CD8-positive, alpha-beta memory T cell (primary cell): Measurements from ENCODE around the gene PDRG1. TPM values are rescaled to one million over a fixed set of nuclear protein-coding genes. Genes with fewer than 3 reads are reported as not detected.

ENCODE experiments used
- CTCF ChIA-PET: fragments of 350-600 bp; sonication (Branson Sonifier 250); formaldehyde crosslinking; loops from one replicate; lab custom pipeline; 2021; ENCODE audit warnings: antibody characterized with exemption; lab: Charles Lee
- POLR2A ChIA-PET: fragments of 350-600 bp; sonication (Branson Sonifier 250); formaldehyde crosslinking; loops from one replicate; lab custom pipeline; 2021; ENCODE audit warnings: antibody characterized with exemption; lab: Charles Lee
- DNase-seq, 5 donors: peaks; one replicate each; pipeline versions ENCODE4 v3.0.0 to v3.0.0-alpha.2; 2020 to 2022; ENCODE audit warnings: mixed read lengths in 1 of 5
- H3K27ac ChIP-seq: one replicate; pipeline ENCODE4 v1.7.0; 2013; ENCODE audit warnings: low read depth, mild to moderate bottlenecking, low read length, moderate library complexity
- H3K27me3 ChIP-seq: 2 replicates; pipeline ENCODE4 v1.7.0; 2013; ENCODE audit warnings: low read length, mild to moderate bottlenecking; ENCODE audit not compliant: insufficient read depth, poor library complexity, severe bottlenecking
- H3K36me3 ChIP-seq: 2 replicates; pipeline ENCODE4 v1.7.0; 2013; ENCODE audit warnings: mild to moderate bottlenecking, low read length, moderate library complexity; ENCODE audit not compliant: insufficient read depth
- H3K4me1 ChIP-seq: 2 replicates; pipeline ENCODE4 v1.7.0; 2013; ENCODE audit warnings: mild to moderate bottlenecking, low read length, moderate library complexity; ENCODE audit not compliant: insufficient read depth
- H3K4me3 ChIP-seq: 2 replicates; pipeline ENCODE4 v1.7.0; 2013; ENCODE audit warnings: mild to moderate bottlenecking, low read length
- H3K9me3 ChIP-seq: 2 replicates; pipeline ENCODE4 v1.7.0; 2013; ENCODE audit warnings: mild to moderate bottlenecking, low read length
- H3K27ac Mint-ChIP-seq, 8 donors: one replicate each; pipeline ENCODE4 v1.8.0; 2020 to 2021; ENCODE audit warnings: mixed read lengths in 8 of 8, mild to moderate bottlenecking in 6 of 8, inconsistent platforms in 3 of 8, moderate library complexity in 3 of 8
- H3K27me3 Mint-ChIP-seq, 2 donors: one replicate each; pipeline ENCODE4 v1.8.0; 2020 to 2021; ENCODE audit warnings: mixed read lengths in 2 of 2, mild to moderate bottlenecking in 1 of 2, moderate library complexity in 1 of 2
- H3K36me3 Mint-ChIP-seq, 3 donors: one replicate each; pipeline ENCODE4 v1.8.0; 2020 to 2021; ENCODE audit warnings: mixed read lengths in 3 of 3, inconsistent platforms in 1 of 3, mild to moderate bottlenecking in 1 of 3
- H3K4me1 Mint-ChIP-seq, 3 donors: one replicate each; pipeline ENCODE4 v1.8.0; 2020 to 2021; ENCODE audit warnings: mixed read lengths in 3 of 3, inconsistent platforms in 1 of 3, mild to moderate bottlenecking in 1 of 3
- H3K4me3 Mint-ChIP-seq, 7 donors: one replicate each; pipeline ENCODE4 v1.8.0; 2020 to 2021; ENCODE audit warnings: mixed read lengths in 7 of 7, mild to moderate bottlenecking in 6 of 7, moderate library complexity in 4 of 7, inconsistent platforms in 2 of 7
- H3K9me3 Mint-ChIP-seq, 5 donors: one replicate each; pipeline ENCODE4 v1.8.0; 2020 to 2022; ENCODE audit warnings: mixed read lengths in 5 of 5, mild to moderate bottlenecking in 3 of 5, moderate library complexity in 2 of 5, inconsistent platforms in 1 of 5
- polyA plus RNA-seq: library from polyadenylated mRNA; unstranded; fragments of 300-500 nt; fragmentation: Illumina TruSeq; gene quantifications from one replicate; pipeline ENCODE4 v1.2.3, GENCODE V29; 2021
- total RNA-seq, 2 experiments: library from RNA; stranded (reverse); gene quantifications; one replicate each; pipeline ENCODE4 v1.2.3, GENCODE V29; 2021

Gene PDRG1
- total and polyA plus RNA-seq, 3 experiments from 2014 or later = 22.4 to 23.9 (median 23.9) TPM

GRCh38 chr20:31915491-31916280 lies 36.2 kb downstream of the PDRG1 start:
- CTCF ChIA-PET = no interaction called here
- H3K27ac ChIP-seq = no peak overlapping the region
- no peaks in the 10 kb centered on the region for H3K4me1 Mint-ChIP-seq
- H3K36me3 ChIP-seq = no peaks in the 10 kb centered on the region
- peaks cover 7 to 37% of the 10 kb centered on the region in 2 donors for H3K27me3 Mint-ChIP-seq
- H3K9me3 ChIP-seq = no peaks in the 10 kb centered on the region
- H3K27ac Mint-ChIP-seq = no peak overlapping the region
- no peaks in the 10 kb centered on the region for H3K4me1 ChIP-seq
- no peaks in the 10 kb centered on the region for H3K9me3 Mint-ChIP-seq
- H3K36me3 Mint-ChIP-seq = no peaks in the 10 kb centered on the region
- no peak overlapping the region for H3K4me3 ChIP-seq
- no peaks in the 10 kb centered on the region for H3K27me3 ChIP-seq
- POLR2A ChIA-PET = no interaction called here
- H3K4me3 Mint-ChIP-seq = no peak overlapping the region
- no peak for DNase-seq

- Histone ChIP-seq H3K27me3 (no peaks in the 10 kb centered on the region), H3K27ac (no peak overlapping the region), H3K4me3 (no peak overlapping the region), H3K36me3 (no peaks in the 10 kb centered on the region), H3K9me3 (no peaks in the 10 kb centered on the region), H3K4me1 (no peaks in the 10 kb centered on the region)
- no peaks in the 10 kb centered on the region for H3K36me3 Mint-ChIP-seq
- no peaks in the 10 kb centered on the region for H3K9me3 Mint-ChIP-seq
- no peaks in the 10 kb centered on the region for H3K4me1 Mint-ChIP-seq
- H3K27me3 Mint-ChIP-seq = peaks cover 4 to 22% of the 10 kb centered on the region in 2 donors
- ChIA-PET POLR2A (no interaction called here), CTCF (no interaction called here)
- no peak for DNase-seq
- H3K27ac Mint-ChIP-seq = no peak overlapping the region
- H3K4me3 Mint-ChIP-seq = no peak overlapping the region
These were observed 37.7 kb downstream of the PDRG1 start for GRCh38 chr20:31914170-31914569.

- no peak for DNase-seq
These were observed 38.3 kb downstream of the PDRG1 start for GRCh38 chr20:31913431-31914157.

GRCh38 chr20:31910071-31910803 lies 41.6 kb downstream of the PDRG1 start:
- Histone ChIP-seq H3K9me3 (no peaks in the 10 kb centered on the region), H3K4me1 (no peaks in the 10 kb centered on the region), H3K36me3 (no peaks in the 10 kb centered on the region), H3K4me3 (no peak overlapping the region), H3K27me3 (no peaks in the 10 kb centered on the region), H3K27ac (no peak overlapping the region)
- Mint-ChIP-seq H3K4me3 (no peak overlapping the region), H3K27ac (no peak overlapping the region), H3K4me1 (no peaks in the 10 kb centered on the region), H3K27me3 (peaks cover 2 to 11% of the 10 kb centered on the region in 2 donors), H3K36me3 (no peaks in the 10 kb centered on the region), H3K9me3 (no peaks in the 10 kb centered on the region)
- DNase-seq = no peak
- ChIA-PET CTCF (no interaction called here), POLR2A (no interaction called here)

More at GRCh38 chr20:31913431-31914157, 38.3 kb downstream of the PDRG1 start:
- Mint-ChIP-seq H3K36me3 (no peaks in the 10 kb centered on the region), H3K4me3 (no peak overlapping the region), H3K27me3 (peaks cover 4 to 19% of the 10 kb centered on the region in 2 donors), H3K27ac (peak overlapping the region in 1 of 8 donors; percentile 23), H3K9me3 (no peaks in the 10 kb centered on the region), H3K4me1 (no peaks in the 10 kb centered on the region)
- Histone ChIP-seq H3K27ac (no peak overlapping the region), H3K27me3 (no peaks in the 10 kb centered on the region), H3K4me1 (no peaks in the 10 kb centered on the region), H3K36me3 (no peaks in the 10 kb centered on the region), H3K4me3 (no peak overlapping the region), H3K9me3 (no peaks in the 10 kb centered on the region)
- POLR2A ChIA-PET = no interaction called here
- CTCF ChIA-PET = no interaction called here

- ChIA-PET CTCF (no interaction called here), POLR2A (interaction anchor here (0.7 kb wide), 1 partner anchor 29 kb away, joined by 14 read pairs; no protein-coding TSS in a partner anchor)
- DNase-seq = no peak
- Mint-ChIP-seq H3K4me1 (no peaks in the 10 kb centered on the region), H3K27me3 (peaks cover 2 to 16% of the 10 kb centered on the region in 2 donors), H3K4me3 (no peak overlapping the region), H3K36me3 (no peaks in the 10 kb centered on the region), H3K9me3 (no peaks in the 10 kb centered on the region), H3K27ac (no peak overlapping the region)
- H3K36me3 ChIP-seq = no peaks in the 10 kb centered on the region
- no peak overlapping the region for H3K27ac ChIP-seq
- H3K4me1 ChIP-seq = no peaks in the 10 kb centered on the region
- H3K9me3 ChIP-seq = no peaks in the 10 kb centered on the region
- H3K4me3 ChIP-seq = no peak overlapping the region
- H3K27me3 ChIP-seq = no peaks in the 10 kb centered on the region
These were observed 42.4 kb downstream of the PDRG1 start for GRCh38 chr20:31909253-31910070.

GRCh38 chr20:31908424-31908823 lies 43.4 kb downstream of the PDRG1 start:
- Mint-ChIP-seq H3K4me1 (no peaks in the 10 kb centered on the region), H3K27me3 (peaks cover 2 to 16% of the 10 kb centered on the region in 2 donors), H3K9me3 (no peaks in the 10 kb centered on the region), H3K27ac (no peak overlapping the region), H3K36me3 (no peaks in the 10 kb centered on the region), H3K4me3 (no peak overlapping the region)
- CTCF ChIA-PET = interaction anchor here (0.6 kb wide), 1 partner anchor 395 kb away, joined by 3 read pairs; no protein-coding TSS in a partner anchor
- Histone ChIP-seq H3K27me3 (no peaks in the 10 kb centered on the region), H3K4me1 (no peaks in the 10 kb centered on the region), H3K27ac (no peak overlapping the region), H3K36me3 (no peaks in the 10 kb centered on the region), H3K9me3 (no peaks in the 10 kb centered on the region), H3K4me3 (no peak overlapping the region)
- no peak for DNase-seq
- POLR2A ChIA-PET = no interaction called here

GRCh38 chr20:31908016-31908415 lies 43.8 kb downstream of the PDRG1 start:
- H3K27ac Mint-ChIP-seq = no peak overlapping the region
- H3K36me3 Mint-ChIP-seq = no peaks in the 10 kb centered on the region
- H3K27ac ChIP-seq = no peak overlapping the region
- H3K9me3 Mint-ChIP-seq = no peaks in the 10 kb centered on the region
- H3K27me3 ChIP-seq = no peaks in the 10 kb centered on the region
- CTCF ChIA-PET = no interaction called here
- POLR2A ChIA-PET = no interaction called here
- H3K36me3 ChIP-seq = no peaks in the 10 kb centered on the region
- H3K27me3 Mint-ChIP-seq = peaks cover 2 to 20% of the 10 kb centered on the region in 2 donors
- H3K9me3 ChIP-seq = no peaks in the 10 kb centered on the region
- H3K4me3 Mint-ChIP-seq = no peak overlapping the region
- no peaks in the 10 kb centered on the region for H3K4me1 ChIP-seq
- no peak for DNase-seq
- no peak overlapping the region for H3K4me3 ChIP-seq
- H3K4me1 Mint-ChIP-seq = no peaks in the 10 kb centered on the region
